Muscle layer of colon (tissue), 2 donors: Measurements from ENCODE around the gene GSTO2.

ENCODE experiments used
- H3K27ac ChIP-seq: one replicate; pipeline ENCODE4 v1.7.0; 2013; ENCODE audit warnings: low read depth, mild to moderate bottlenecking, low read length, moderate library complexity
- H3K27me3 ChIP-seq, 2 donors: one replicate each; pipeline ENCODE4 v1.7.0; 2013; ENCODE audit warnings: low read length in 2 of 2, mild to moderate bottlenecking in 2 of 2; ENCODE audit not compliant: insufficient read depth in 2 of 2, control insufficient read depth in 1 of 2
- H3K36me3 ChIP-seq: one replicate; pipeline ENCODE4 v1.7.0; 2013; ENCODE audit warnings: mild to moderate bottlenecking, low read length; ENCODE audit not compliant: insufficient read depth
- H3K4me1 ChIP-seq: one replicate; pipeline ENCODE4 v1.7.0; 2013; ENCODE audit warnings: mild to moderate bottlenecking, low read length; ENCODE audit not compliant: insufficient read depth
- H3K4me3 ChIP-seq, 2 donors: one replicate each; pipeline ENCODE4 v1.7.0; 2013; ENCODE audit warnings: low read length in 2 of 2, low read depth in 1 of 2, mild to moderate bottlenecking in 1 of 2, moderate library complexity in 1 of 2
- H3K9ac ChIP-seq: one replicate; pipeline ENCODE4 v1.7.0; 2013; ENCODE audit warnings: low read length
- H3K9me3 ChIP-seq: one replicate; pipeline ENCODE4 v1.7.0; 2013; ENCODE audit warnings: mild to moderate bottlenecking, low read length
- donor health status: abdominal sarcoma.
- donor health status: Adenocarcinoma of cecum.

Gene GSTO2

DNA sequence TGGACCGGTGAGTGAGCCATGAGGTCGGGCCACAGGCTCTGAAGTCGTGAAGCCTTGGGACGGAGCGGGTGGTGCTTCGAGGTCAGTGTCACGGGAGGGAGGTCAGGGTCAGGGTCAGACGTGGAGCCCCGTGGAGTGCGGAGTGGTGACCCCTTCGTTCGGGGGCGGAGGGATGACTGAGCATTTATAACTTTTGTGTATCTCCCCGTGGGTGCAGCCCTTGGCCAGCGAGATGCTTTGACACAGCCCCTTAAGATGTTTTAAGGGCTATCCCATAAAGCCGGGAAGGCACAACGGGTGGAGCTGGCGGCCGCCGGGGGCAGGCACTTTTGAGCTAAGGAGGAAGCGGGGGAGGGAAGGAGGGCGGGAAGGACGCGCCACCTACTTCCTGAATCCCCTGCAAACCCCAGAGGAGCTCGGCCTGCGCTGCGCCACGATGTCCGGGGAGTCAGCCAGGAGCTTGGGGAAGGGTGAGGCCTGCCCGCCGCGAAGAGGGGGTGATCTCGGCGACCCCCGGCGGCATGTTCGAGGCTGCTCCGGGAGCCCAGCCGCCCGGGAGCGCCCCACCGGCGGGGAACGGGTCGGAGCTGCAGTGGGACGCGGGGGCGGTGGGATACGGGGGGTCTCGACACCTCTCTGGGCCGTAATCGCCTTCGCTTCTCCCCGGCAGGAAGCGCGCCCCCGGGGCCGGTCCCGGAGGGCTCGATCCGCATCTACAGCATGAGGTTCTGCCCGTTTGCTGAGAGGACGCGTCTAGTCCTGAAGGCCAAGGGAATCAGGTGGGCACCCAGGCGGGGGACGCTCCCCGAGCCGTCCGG lies 14.3 kb upstream of the GSTO2 start, which contains the start of gene GSTO1:
GSTO1 (plus strand) TSS at position 400 of the 818 bp plus-strand sequence; CDS start at position 437, 37 bp downstream.
- Histone ChIP-seq H3K9me3 (no peaks in the 10 kb centered on the region), H3K27ac (peak within 1 kb of the TSS; percentile 83), H3K4me3 (peak within 1 kb of the TSS; percentile 38 to 84), H3K27me3 (no peaks in the 10 kb centered on the region), H3K36me3 (peaks cover 26% of the 10 kb centered on the region), H3K4me1 (peaks cover 19% of the 10 kb centered on the region), H3K9ac (peak within 1 kb of the TSS; percentile 89)

DNA sequence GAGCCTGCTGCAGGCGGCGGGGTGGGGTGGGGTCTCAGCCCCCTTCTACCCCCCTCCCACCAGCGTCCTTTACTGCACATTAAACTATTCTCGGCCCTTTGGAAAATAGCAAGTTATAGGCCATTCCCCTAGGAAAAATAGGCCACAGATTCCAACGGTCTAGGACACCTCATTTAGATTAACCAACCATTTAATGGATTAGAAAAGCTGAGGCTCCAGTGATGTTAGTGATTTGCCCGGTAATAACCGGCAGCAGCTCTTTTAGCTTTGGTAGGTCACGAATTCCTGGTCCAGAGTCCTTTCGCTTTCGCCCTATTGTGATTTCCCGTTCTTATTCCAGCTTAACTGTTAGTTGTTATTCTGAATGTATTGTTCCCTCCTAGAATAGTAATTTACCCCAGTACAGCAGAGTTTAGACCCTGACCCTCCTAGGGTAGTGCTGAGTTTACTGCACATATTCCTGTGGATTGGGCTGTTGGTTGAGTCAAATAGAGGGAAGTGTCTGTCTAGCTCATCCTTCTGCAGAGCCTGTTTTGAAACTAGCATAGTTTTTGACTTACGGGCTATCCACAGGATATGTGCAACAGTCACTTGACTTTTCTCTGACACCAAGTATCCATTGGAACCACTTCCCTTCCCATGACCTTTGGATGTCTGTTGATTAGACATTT lies 13.5 kb upstream of the GSTO2 start:
- H3K27me3 ChIP-seq: no peaks in the 10 kb centered on the region
- H3K27ac ChIP-seq: peak overlapping the region; percentile 83
- no peaks in the 10 kb centered on the region for H3K9me3 ChIP-seq
- H3K9ac ChIP-seq: peak overlapping the region; percentile 89
- H3K4me1 ChIP-seq: peaks cover 27% of the 10 kb centered on the region
- H3K4me3 ChIP-seq: peak overlapping the region; percentile 38 to 84
- H3K36me3 ChIP-seq: peaks cover 34% of the 10 kb centered on the region

DNA sequence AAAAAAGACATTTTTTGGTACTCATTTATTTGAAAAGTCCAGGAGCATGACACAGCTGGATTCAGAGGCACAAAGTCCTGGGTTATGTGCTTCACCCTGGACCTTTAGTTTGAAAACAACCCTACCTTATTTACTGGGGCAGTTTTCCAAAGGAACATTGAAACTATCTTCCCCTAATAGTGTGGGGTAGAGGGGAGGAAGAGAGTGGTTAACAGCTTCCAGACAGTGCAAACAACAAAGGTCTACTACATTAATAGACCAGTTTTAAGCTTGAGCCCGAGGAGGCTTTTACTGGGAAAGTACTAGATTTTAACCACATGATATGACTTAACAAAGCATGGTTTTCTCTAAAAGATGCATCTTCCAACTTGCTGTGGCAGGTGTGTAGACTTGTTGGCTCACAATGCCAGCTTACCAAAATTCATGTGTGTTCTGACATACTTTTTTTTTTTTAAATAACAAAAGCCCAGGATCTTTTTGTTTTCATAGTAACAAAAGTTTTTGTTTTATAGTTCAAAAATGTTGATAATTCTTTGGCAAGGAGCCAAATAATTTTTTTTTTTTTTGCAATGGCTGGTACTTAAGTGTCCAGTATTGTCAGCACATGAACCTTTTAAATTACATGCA lies 12.5 kb upstream of the GSTO2 start:
- H3K27ac ChIP-seq: peak overlapping the region; percentile 83
- peaks cover 28% of the 10 kb centered on the region for H3K4me1 ChIP-seq
- peak overlapping the region in 1 of 2 donors; percentile 8 for H3K4me3 ChIP-seq
- H3K9me3 ChIP-seq: no peaks in the 10 kb centered on the region
- H3K36me3 ChIP-seq: peaks cover 43% of the 10 kb centered on the region
- no peaks in the 10 kb centered on the region for H3K27me3 ChIP-seq
- H3K9ac ChIP-seq: peak overlapping the region; percentile 89

DNA sequence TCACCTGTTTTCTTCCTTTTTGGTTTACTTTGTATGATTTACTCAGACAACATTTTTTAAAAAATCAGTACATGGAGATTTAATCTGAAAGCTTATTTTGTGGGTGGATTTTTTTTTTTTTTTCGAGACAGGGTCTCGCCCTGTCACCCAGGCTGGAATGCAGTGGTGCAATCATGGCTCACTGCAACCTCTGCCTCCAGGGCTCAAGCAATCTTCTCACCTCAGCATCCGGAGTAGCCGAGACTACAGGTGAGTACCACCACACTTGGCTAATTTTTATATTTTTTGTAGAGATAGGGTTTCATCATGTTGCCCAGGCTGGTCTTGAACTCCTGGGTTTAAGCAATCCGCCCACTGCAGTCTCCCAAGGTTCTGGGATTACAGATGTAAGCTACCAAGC lies 11.7 kb upstream of the GSTO2 start:
- Histone ChIP-seq H3K9ac (no peak overlapping the region), H3K27ac (no peak overlapping the region)

DNA sequence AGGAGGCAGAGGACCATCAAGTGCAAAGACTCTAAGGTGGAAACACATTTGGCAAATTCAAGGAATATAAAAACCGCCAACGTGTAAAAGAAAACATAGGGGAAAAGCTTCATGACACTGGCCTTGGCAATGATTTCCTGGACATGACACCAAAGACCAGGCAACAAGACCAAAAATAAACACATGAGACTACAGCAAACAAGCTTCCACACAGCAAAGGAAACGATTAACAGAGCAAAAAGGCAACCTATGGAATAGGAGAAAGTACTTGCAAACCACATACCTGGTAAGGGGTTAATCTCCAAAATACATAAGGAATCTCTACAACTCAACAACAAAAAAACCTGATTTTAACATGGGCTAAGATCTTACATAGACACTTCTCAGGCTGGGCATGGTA lies 10.8 kb upstream of the GSTO2 start:
- no peak overlapping the region for H3K9ac ChIP-seq
- H3K27ac ChIP-seq: no peak overlapping the region
- peaks cover 60% of the 10 kb centered on the region for H3K36me3 ChIP-seq

More for the DNA sequence above, 11.7 kb upstream of the GSTO2 start:
- Histone ChIP-seq H3K36me3 (peaks cover 51% of the 10 kb centered on the region), H3K4me3 (no peak overlapping the region), H3K27me3 (no peaks in the 10 kb centered on the region), H3K4me1 (peaks cover 28% of the 10 kb centered on the region), H3K9me3 (no peaks in the 10 kb centered on the region)

DNA sequence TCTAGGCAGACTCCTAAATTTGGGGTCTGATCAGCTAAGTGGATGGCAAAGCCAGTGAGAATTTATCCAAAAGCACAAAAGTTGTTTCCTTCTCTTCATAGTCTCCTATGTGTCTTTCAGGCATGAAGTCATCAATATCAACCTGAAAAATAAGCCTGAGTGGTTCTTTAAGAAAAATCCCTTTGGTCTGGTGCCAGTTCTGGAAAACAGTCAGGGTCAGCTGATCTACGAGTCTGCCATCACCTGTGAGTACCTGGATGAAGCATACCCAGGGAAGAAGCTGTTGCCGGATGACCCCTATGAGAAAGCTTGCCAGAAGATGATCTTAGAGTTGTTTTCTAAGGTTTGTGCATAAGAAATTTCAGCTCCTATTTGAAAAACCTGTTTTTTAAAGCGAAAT lies 9.5 kb upstream of the GSTO2 start:
- H3K36me3 ChIP-seq: peaks cover 65% of the 10 kb centered on the region
- no peaks in the 10 kb centered on the region for H3K9me3 ChIP-seq
- no peak overlapping the region for H3K9ac ChIP-seq
- H3K27ac ChIP-seq: no peak overlapping the region
- peaks cover 19% of the 10 kb centered on the region for H3K4me1 ChIP-seq
- no peak overlapping the region for H3K4me3 ChIP-seq
- H3K27me3 ChIP-seq: no peaks in the 10 kb centered on the region

More for the DNA sequence above, 10.8 kb upstream of the GSTO2 start:
- no peak overlapping the region for H3K4me3 ChIP-seq
- peaks cover 28% of the 10 kb centered on the region for H3K4me1 ChIP-seq
- no peaks in the 10 kb centered on the region for H3K27me3 ChIP-seq
- H3K9me3 ChIP-seq: no peaks in the 10 kb centered on the region

DNA sequence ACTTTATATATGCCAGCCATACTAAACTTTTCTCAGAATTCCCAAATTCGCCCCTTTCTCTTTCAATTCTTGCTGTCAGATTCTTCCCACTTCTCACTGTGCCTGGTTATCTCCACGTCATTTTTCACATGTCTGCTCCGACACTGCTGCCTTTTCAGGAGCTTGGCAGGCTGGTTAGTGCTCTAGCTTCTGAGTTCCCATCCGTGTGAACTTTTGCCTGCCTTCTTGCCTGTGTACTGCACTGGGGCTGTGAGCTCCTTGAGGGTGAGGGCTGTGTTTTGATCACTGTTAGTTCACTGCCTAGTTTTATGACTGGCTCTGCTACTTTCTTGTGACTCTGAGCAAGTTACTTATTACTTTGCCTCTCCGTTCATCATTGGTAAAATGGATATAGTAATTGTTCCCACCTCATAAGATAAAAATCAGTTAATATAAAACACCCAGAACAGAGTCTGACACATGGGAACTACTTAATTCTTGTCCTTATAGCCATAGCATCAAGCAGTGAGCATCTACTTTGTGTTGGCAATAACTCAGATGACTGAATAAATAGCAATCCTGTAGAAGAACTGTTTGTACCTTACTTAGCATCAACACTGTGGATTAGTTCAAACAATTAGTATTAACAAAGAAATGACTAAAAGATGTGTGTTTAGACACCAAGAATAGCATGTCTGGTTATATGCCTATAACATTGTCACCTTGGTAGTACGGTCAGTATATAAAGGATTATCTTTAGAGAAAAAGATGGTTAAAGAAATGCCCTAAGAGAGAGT lies 8.8 kb upstream of the GSTO2 start:
- H3K36me3 ChIP-seq: peaks cover 65% of the 10 kb centered on the region
- no peak overlapping the region for H3K9ac ChIP-seq
- no peaks in the 10 kb centered on the region for H3K27me3 ChIP-seq
- H3K4me3 ChIP-seq: no peak overlapping the region
- peaks cover 19% of the 10 kb centered on the region for H3K4me1 ChIP-seq
- no peak overlapping the region for H3K27ac ChIP-seq
- H3K9me3 ChIP-seq: no peaks in the 10 kb centered on the region

DNA sequence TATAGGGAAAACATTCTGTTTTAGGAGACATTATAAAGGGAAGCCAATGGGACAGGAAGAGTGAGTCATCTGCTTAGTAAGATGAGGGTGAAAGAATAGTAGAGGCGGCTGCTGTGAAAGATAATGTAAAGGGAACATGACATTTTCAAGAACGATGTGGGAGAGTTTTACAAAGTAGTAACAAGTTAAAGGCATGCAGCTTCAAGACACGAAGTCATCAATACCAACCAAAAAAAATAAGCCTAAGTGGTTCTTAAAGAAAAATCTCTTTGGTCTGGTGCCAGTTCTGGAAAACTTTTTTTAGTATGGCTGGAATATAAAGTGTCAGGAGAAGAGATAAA lies 8.2 kb upstream of the GSTO2 start:
- peaks cover 70% of the 10 kb centered on the region for H3K36me3 ChIP-seq
- H3K27me3 ChIP-seq: no peaks in the 10 kb centered on the region
- no peak overlapping the region for H3K27ac ChIP-seq
- H3K4me1 ChIP-seq: peaks cover 19% of the 10 kb centered on the region
- no peak overlapping the region for H3K9ac ChIP-seq
- H3K9me3 ChIP-seq: no peaks in the 10 kb centered on the region
- H3K4me3 ChIP-seq: no peak overlapping the region

DNA sequence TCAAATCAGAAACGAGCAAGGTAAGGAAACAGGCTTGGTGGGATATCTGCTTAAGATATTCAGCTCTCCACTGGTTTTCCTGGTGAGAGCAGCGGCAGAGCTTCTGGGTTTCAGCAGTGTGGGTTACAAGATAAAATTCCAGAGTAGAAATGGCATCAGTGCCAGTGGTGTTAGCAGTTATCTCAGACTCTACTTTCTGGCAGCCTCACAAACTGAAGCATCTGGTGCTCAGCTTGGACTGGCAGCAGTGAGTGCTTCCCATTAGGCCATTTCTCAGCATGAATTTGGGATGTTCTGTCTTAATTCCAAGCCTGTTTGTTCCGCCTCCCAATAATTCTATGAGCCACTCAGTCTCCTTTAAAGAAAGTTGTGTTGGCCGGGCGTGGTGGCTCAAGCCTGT lies 6.9 kb upstream of the GSTO2 start:
- H3K4me1 ChIP-seq: peaks cover 9% of the 10 kb centered on the region
- H3K36me3 ChIP-seq: peaks cover 76% of the 10 kb centered on the region
- H3K4me3 ChIP-seq: no peak overlapping the region
- H3K9me3 ChIP-seq: no peaks in the 10 kb centered on the region
- no peaks in the 10 kb centered on the region for H3K27me3 ChIP-seq
- no peak overlapping the region for H3K27ac ChIP-seq
- no peak overlapping the region for H3K9ac ChIP-seq

DNA sequence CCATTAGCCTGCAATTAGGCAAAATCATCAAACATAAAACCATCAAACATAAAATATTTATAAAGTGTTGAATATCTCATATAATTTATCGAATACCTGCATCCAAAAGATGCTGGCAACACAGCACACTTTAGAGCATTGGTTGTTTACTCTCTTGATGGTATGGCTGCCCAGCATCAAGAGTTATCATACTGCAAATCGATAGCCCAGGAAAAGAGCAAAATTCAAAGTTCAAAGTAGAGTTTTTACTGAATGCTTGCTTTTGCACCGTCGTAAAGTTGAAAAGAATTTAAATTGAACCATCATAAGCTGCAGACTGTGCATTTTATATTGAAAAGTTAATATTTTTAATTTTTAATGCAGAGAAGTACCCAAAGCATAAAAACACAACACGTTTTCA lies 4.2 kb upstream of the GSTO2 start:
- H3K9ac ChIP-seq: no peak overlapping the region
- peaks cover 19% of the 10 kb centered on the region for H3K4me1 ChIP-seq
- H3K36me3 ChIP-seq: peaks cover 49% of the 10 kb centered on the region
- H3K27ac ChIP-seq: no peak overlapping the region
- H3K4me3 ChIP-seq: no peak overlapping the region
- no peaks in the 10 kb centered on the region for H3K9me3 ChIP-seq
- no peaks in the 10 kb centered on the region for H3K27me3 ChIP-seq
